Panc1 (cell line): ENCODE results near the gene LRP1B.

Experiments used
- POLR2AphosphoS5 ChIP-seq: IDR thresholded peaks from 2 replicates; pipeline ENCODE4 v1.6.1; 2012; ENCODE audit warnings: mild to moderate bottlenecking, low read depth, low read length, moderate library complexity
- SIN3A ChIP-seq: IDR thresholded peaks from 2 replicates; pipeline ENCODE4 v1.6.1; 2012; ENCODE audit warnings: low read depth, mild to moderate bottlenecking, low read length, moderate library complexity, borderline replicate concordance; ENCODE audit not compliant: insufficient read depth
- TF ChIP-seq, protein P1 (sequence below): fragments of 450-650 bp; IDR thresholded peaks from 2 replicates; pipeline ENCODE4 v1.5.1; 2017; ENCODE audit warnings: mild to moderate bottlenecking
- TF ChIP-seq, protein P2 (sequence below), 2 experiments: IDR thresholded peaks; 2 replicates each; pipeline ENCODE4 v1.6.1; 2011 to 2012; ENCODE audit warnings: low read depth in 2 of 2, control low read depth in 1 of 2, low read length in 1 of 2, mild to moderate bottlenecking in 1 of 2, moderate library complexity in 1 of 2; ENCODE audit not compliant: insufficient read depth in 1 of 2

- TF ChIP-seq, protein P1, sequence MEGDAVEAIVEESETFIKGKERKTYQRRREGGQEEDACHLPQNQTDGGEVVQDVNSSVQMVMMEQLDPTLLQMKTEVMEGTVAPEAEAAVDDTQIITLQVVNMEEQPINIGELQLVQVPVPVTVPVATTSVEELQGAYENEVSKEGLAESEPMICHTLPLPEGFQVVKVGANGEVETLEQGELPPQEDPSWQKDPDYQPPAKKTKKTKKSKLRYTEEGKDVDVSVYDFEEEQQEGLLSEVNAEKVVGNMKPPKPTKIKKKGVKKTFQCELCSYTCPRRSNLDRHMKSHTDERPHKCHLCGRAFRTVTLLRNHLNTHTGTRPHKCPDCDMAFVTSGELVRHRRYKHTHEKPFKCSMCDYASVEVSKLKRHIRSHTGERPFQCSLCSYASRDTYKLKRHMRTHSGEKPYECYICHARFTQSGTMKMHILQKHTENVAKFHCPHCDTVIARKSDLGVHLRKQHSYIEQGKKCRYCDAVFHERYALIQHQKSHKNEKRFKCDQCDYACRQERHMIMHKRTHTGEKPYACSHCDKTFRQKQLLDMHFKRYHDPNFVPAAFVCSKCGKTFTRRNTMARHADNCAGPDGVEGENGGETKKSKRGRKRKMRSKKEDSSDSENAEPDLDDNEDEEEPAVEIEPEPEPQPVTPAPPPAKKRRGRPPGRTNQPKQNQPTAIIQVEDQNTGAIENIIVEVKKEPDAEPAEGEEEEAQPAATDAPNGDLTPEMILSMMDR: no peak
- TF ChIP-seq POLR2AphosphoS5: no peak
- TF ChIP-seq, protein P2, sequence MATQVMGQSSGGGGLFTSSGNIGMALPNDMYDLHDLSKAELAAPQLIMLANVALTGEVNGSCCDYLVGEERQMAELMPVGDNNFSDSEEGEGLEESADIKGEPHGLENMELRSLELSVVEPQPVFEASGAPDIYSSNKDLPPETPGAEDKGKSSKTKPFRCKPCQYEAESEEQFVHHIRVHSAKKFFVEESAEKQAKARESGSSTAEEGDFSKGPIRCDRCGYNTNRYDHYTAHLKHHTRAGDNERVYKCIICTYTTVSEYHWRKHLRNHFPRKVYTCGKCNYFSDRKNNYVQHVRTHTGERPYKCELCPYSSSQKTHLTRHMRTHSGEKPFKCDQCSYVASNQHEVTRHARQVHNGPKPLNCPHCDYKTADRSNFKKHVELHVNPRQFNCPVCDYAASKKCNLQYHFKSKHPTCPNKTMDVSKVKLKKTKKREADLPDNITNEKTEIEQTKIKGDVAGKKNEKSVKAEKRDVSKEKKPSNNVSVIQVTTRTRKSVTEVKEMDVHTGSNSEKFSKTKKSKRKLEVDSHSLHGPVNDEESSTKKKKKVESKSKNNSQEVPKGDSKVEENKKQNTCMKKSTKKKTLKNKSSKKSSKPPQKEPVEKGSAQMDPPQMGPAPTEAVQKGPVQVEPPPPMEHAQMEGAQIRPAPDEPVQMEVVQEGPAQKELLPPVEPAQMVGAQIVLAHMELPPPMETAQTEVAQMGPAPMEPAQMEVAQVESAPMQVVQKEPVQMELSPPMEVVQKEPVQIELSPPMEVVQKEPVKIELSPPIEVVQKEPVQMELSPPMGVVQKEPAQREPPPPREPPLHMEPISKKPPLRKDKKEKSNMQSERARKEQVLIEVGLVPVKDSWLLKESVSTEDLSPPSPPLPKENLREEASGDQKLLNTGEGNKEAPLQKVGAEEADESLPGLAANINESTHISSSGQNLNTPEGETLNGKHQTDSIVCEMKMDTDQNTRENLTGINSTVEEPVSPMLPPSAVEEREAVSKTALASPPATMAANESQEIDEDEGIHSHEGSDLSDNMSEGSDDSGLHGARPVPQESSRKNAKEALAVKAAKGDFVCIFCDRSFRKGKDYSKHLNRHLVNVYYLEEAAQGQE (IDR thresholded peaks at IDR 0.05; ENCODE audit: insufficient read depth in 1 of 2, low read depth in 2 of 2, low read length in 1 of 2): no peak
- TF ChIP-seq SIN3A: no peak
Observed at GRCh38 chr2:141020346-141020745, 1110.5 kb downstream of the LRP1B start.
